A549 treated with CpdA at 1 μM for 4 hours (cell line): Measurements from ENCODE around the gene ADAMTSL2. TPM values are rescaled to one million over a fixed set of nuclear protein-coding genes. Genes with fewer than 3 reads are reported as not detected.

ENCODE experiments used
- total RNA-seq: library from RNA; stranded (reverse); fragments of 200-300 nt; extraction: Qiagen RNA extraction; gene quantifications from 5 replicates; pipeline ENCODE4 v1.2.3, GENCODE V29; 2022; ENCODE audit warnings: low read depth

The ADAMTSL2 gene
- not detected in 5 replicates for total RNA-seq

DNA sequence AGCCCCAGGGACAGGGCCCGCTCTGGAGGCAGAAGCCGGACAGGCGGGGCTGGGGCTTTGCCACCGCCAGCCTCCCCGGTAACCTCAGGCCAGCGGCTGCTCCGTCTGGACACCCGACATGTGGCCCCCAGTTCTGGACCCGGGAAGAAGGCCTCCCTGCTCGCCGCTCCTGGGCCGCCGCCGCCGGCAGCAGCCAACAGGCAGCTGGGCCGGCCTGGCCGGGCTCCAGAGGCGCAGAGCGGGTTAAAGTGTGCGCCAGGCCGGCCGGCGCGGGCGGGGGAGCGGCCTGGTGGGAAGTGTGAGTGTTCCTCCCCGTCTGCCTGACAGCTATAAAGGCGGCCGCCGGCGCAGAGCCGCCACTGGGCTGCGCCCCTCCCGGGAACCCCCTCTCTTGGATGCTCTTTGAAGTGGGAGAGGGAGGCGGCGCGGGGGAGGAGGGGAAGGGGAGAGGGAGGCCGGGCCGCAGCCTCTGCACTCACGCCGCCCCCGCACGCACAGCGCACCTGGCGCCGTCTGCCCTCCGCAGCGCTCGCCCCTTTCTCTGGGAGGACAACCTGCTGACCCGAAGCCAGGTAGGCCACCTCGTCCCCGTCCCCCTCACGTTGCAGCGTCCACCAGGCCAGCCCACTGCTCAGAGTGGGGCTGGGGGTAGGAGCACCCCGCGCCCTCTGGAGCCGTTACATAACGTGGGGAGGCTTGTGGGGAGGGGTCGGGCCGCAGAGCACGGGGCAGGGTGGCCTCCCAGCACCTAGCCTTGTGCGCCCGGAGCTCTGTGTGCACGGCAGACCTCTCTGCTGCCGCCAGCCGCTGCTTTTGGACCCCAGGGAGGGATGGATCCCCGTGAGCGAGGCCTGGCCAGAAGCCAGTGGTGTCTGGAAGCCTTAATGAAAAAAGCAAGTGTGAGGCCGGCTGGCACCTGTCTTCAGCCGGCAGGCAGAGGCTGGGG, at the start of gene ADAMTSL2:
Gene ADAMTSL2, plus strand, starts transcription at position 359 of the 946 bp plus-strand sequence. CDS start 2,009 bp downstream, outside the sequence.

DNA sequence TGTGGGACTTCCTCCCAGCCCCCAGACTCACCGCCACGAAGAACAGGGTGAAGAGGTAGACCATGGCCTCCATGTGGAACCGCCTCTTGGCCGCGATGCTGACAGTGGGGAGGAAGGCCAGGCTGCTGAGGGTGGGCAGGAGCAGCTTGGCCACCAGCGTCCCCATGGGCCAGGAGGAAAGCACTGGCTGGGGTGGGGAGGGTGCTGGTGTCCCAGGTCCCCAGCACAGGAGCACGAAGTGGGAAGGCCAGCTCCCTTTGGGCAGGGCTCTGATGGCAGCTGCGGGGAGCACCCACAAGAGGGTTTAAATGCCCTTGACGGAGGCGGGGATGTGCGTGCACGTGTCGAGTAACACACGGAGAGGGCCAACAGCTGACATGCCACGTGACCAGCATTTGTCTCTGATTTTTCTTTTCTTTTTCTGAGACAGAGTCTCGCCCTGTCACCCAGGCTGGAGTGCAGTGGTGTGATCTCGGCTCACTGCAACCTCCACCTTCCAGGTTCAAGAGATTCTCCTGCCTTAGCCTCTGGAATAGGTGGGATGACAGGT, 9.8 kb upstream of the ADAMTSL2 start, which contains the start of gene MYMK:
Gene MYMK, minus strand, starts transcription at position 281 of the 550 bp plus-strand sequence. Its CDS starts 115 bp downstream, at position 166.

DNA sequence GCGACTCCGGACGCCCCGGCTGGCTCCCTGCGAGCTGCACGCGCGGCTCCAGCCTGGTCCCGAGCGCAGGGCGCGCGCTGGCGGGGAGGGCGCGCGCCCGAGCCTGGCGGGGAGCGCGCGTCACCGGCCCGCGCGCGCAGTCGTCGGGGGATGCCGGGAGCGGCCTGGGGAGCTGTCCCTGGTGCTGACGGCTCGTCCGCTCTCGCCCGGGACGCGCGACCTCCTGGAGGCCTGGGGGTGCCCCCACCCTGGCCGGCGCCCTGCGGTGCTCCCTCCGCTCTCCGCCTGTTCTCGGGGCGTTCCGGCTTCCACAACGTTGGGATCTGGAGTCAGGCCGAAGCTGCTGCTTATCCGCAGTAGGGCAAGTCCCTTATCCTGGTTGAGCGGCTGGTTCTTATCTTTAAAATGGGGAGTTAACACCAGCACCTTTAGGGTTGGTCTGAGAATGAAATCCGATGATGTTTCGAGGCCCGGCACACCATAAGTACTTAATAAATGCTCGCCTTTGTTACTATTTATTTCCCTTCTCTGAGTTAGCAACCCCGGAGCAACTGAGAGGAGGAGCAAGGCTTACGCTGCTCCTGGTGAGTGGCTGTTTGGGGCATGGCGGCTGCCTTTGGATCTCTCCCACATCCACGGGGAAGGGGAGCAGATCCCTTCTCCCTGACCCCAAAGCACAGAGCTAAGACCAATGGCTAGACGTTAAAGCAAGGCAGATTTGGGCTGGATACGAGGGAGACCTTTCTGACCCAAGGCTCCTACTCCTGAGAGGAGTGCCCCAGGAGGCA, 75.0 kb downstream of the ADAMTSL2 start, which contains the start of gene FAM163B:
Gene FAM163B, minus strand, starts transcription at position 79 of the 788 bp plus-strand sequence. CDS start 29,166 bp downstream, outside the sequence.

Other genes with a start within 250 kb of the ADAMTSL2 start
- 24.0 to 32.5 TPM (median 27.3 TPM) in 5 replicates for gene SURF6, start 198.5 kb upstream of the ADAMTSL2 start, total RNA-seq
- gene MED22, start 186.6 kb upstream of the ADAMTSL2 start, total RNA-seq, result 23.9 to 31.9 TPM (median 29.7 TPM) in 5 replicates
- gene RPL7A, start 186.5 kb upstream of the ADAMTSL2 start, total RNA-seq, result 3,321 to 3,607 TPM (median 3,503 TPM) in 5 replicates
- 30.5 to 49.9 TPM (median 44.1 TPM) in 5 replicates for gene SURF1, start 178.2 kb upstream of the ADAMTSL2 start, total RNA-seq
- gene SURF2, start 178.2 kb upstream of the ADAMTSL2 start, total RNA-seq, result 39.2 to 55.8 TPM (median 47.0 TPM) in 5 replicates
- 179 to 209 TPM (median 208 TPM) in 5 replicates for gene SURF4, start 158.6 kb upstream of the ADAMTSL2 start, total RNA-seq
- 0.23 to 1.4 TPM (median 0.81 TPM) in 5 replicates for gene STKLD1, start 158.3 kb upstream of the ADAMTSL2 start, total RNA-seq
- gene REXO4, start 116.7 kb upstream of the ADAMTSL2 start, total RNA-seq, result 31.4 to 44.3 TPM (median 39.2 TPM) in 5 replicates
- 0.28 to 0.73 TPM (median 0.48 TPM) in 5 replicates for gene ADAMTS13, start 112.3 kb upstream of the ADAMTSL2 start, total RNA-seq
- gene CACFD1, start 74.7 kb upstream of the ADAMTSL2 start, total RNA-seq, result 3.3 to 4.8 TPM (median 4.4 TPM) in 5 replicates
- 16.2 to 24.6 TPM (median 21.2 TPM) in 5 replicates for gene SLC2A6, start 55.6 kb upstream of the ADAMTSL2 start, total RNA-seq
- not detected in 5 replicates for gene MYMK, start 9.7 kb upstream of the ADAMTSL2 start, total RNA-seq
- not detected in 5 replicates for gene FAM163B, start 74.7 kb downstream of the ADAMTSL2 start, total RNA-seq
- gene DBH, start 101.7 kb downstream of the ADAMTSL2 start, total RNA-seq, result not detected in 5 replicates
- gene SARDH, start 203.6 kb downstream of the ADAMTSL2 start, total RNA-seq, result 0.07 to 0.13 TPM (median 0.08 TPM) in 4 of 5 replicates, not detected in the other